Posterior cingulate gyrus (tissue), 11 donors: ENCODE results near the gene EBF4.

ENCODE experiments used
- DNase-seq, 10 donors: peaks; one replicate each; pipeline versions ENCODE4 v3.0.0 to v3.0.0-alpha.2; 2020 to 2021; ENCODE audit warnings: mixed read lengths in 3 of 10
- intact Hi-C: fragments of 100-400 bp; cut with DNase I; formaldehyde crosslinking; loops from one replicate; pipeline ENCODE4 v1.15.1; 2023

Gene EBF4

GRCh38 chr20:2698186-2698817 lies 5.7 kb downstream of the EBF4 start:
- DNase-seq, result peak in 2 of 10 donors; percentile 44 to 61
- intact Hi-C loops, result no loop called here

- peak in 1 of 10 donors; percentile 41 for DNase-seq
- intact Hi-C loops, result no loop called here
These were observed 6.3 kb downstream of the EBF4 start for GRCh38 chr20:2698912-2699311.

- intact Hi-C loops, result no loop called here
- peak in 1 of 10 donors; percentile 55 for DNase-seq
These were observed 7.3 kb downstream of the EBF4 start for GRCh38 chr20:2699775-2700413.

GRCh38 chr20:2700913-2701620 lies 8.5 kb downstream of the EBF4 start:
- DNase-seq, result peak in 7 of 10 donors; percentile 26 to 94 (median 52)
- intact Hi-C loops, result no loop called here

- no peak for DNase-seq
- intact Hi-C loops, result no loop called here
These were observed 9.1 kb downstream of the EBF4 start for GRCh38 chr20:2701671-2702081.

DNA sequence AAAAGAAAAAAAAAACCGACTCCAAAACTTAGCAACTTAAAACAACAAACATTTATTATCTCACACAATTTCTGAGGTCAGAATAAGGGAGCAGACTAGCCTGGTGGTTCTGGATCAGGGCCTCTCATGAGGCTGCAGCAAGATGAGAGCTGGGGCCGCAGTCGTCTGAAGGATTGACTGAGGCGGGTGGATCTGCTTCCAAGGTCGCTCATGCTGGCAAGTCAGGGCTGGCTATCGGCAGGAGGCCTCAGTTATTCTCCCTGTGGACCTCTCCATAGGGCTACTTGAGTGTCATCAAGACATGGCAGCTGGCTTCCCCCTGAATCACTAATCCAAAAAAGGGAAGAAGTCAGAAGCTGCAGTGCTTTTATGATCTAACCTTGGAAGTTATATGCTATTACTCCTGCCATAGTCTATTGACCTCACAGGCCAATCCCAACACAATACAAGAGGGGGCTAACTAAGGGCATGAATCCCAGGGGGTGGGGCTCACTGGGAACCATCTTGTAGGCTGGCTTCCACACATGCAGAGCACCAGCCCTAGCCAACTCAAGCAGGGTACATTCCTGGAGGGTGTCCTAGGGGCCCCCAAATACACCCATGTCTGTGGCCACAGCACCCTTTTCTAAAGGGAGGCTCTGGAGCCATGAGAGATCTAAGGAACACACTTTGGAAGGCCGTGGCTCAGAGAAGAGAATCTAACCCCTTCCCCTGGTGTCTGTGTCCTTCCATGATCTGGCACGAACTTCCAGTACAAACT lies 11.3 kb downstream of the EBF4 start:
- peak in 1 of 10 donors; percentile 67 for DNase-seq
- intact Hi-C loops, result no loop called here

- peak in 1 of 10 donors; percentile 38 for DNase-seq
These were observed 13.5 kb downstream of the EBF4 start for GRCh38 chr20:2705931-2706645.

GRCh38 chr20:2706688-2707352 lies 14.2 kb downstream of the EBF4 start:
- intact Hi-C loops, result no loop called here
- peak in 1 of 10 donors; percentile 71 for DNase-seq

More at GRCh38 chr20:2705931-2706645, 13.5 kb downstream of the EBF4 start:
- intact Hi-C loops, result no loop called here

GRCh38 chr20:2707353-2708072 lies 14.9 kb downstream of the EBF4 start:
- DNase-seq, result peak in 1 of 10 donors; percentile 60

GRCh38 chr20:2708073-2708415 lies 15.5 kb downstream of the EBF4 start:
- intact Hi-C loops, result no loop called here
- DNase-seq, result peak in 1 of 10 donors; percentile 55

More at GRCh38 chr20:2707353-2708072, 14.9 kb downstream of the EBF4 start:
- intact Hi-C loops, result no loop called here

DNA sequence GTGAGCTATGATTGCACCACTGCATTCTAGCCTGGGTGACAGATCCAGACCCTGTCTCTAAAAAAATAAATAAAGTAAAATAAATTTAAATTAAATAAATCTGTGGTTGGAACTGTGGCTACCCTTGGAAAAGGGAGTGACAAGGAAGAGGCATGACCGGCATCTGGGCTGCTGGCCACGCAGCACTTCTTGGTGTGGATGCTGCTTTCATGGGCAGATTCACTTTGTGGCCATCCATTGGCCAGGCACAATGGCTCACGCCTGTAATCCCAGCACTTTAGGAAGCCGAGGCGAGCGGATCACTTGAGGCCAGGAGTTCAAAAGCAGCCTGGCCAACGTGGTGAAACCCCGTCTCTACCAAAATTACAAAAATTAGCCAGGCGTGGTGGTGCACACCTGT lies 16.1 kb downstream of the EBF4 start:
- DNase-seq, result peak in 1 of 10 donors; percentile 55
- intact Hi-C loops, result no loop called here

- intact Hi-C loops, result no loop called here
- DNase-seq, result peak in 1 of 10 donors; percentile 56
These were observed 16.8 kb downstream of the EBF4 start for GRCh38 chr20:2709205-2709981.

- intact Hi-C loops, result no loop called here
- no peak for DNase-seq
These were observed 20.7 kb downstream of the EBF4 start for GRCh38 chr20:2713285-2713684.

GRCh38 chr20:2729251-2729713 lies 36.7 kb downstream of the EBF4 start:
- no peak for DNase-seq
- intact Hi-C loops, result no loop called here

DNA sequence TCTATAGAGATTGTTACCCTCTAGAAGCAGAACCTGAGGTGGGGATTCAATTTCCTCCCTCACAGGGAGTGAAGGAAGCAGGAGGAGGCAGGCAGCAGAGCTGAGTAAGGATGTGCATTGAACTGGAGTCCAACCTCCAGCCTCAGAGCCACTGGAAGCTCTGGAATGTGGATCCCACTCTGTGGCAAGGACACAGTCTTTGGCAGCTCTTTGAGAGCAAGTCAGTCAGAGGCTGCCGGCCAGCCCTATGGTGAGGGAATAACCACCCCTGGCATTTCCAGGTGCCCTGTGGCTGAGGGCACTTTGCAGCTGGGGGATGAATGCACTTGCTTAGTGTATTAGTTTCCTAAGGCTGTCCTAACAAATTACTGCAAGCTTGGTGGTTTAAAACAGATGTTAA lies 37.2 kb downstream of the EBF4 start:
- intact Hi-C loops, result no loop called here
- DNase-seq, result no peak

- intact Hi-C loops, result no loop called here
- DNase-seq, result no peak
These were observed 42.3 kb downstream of the EBF4 start for GRCh38 chr20:2734899-2735298.

GRCh38 chr20:2736441-2736840 lies 43.9 kb downstream of the EBF4 start:
- no peak for DNase-seq
- intact Hi-C loops, result no loop called here
